MM.1S (cell line): Measurements from ENCODE around the gene MYO9B.

Experiments
- CTCF ChIP-seq: fragments of 300-600 bp; sonication (generic); IDR thresholded peaks from 2 replicates; pipeline ENCODE4 v1.5.1; 2016; ENCODE audit warnings: antibody characterized with exemption, low read length, mixed read lengths
- EZH2 ChIP-seq: fragments of 300-600 bp; sonication (generic); optimal IDR thresholded peaks from 2 replicates; pipeline ENCODE3; 2017; ENCODE audit warnings: low read depth, mild to moderate bottlenecking, antibody characterized with exemption, low read length, mixed read lengths
- EZH2phosphoT487 ChIP-seq: fragments of 300-600 bp; sonication (generic); IDR thresholded peaks from 2 replicates; pipeline ENCODE4 v1.6.1; 2018; ENCODE audit warnings: antibody characterized with exemption, low read length

GRCh38 chr19:17184371-17184841 is 108.8 kb downstream of the MYO9B start:
- TF ChIP-seq CTCF = no peak
- TF ChIP-seq EZH2 = no peak
- no peak for TF ChIP-seq EZH2phosphoT487
